Measurements from ENCODE around the gene ABAT.
"Not testable (repeated sequence)": the region's sequence is repeated elsewhere in the genome, so short reads cannot be mapped to it uniquely, and the experiment has no call there.

The ABAT gene

GRCh38 chr16:8729779-8730334, 55.4 kb downstream of the ABAT start:
- Mint-ChIP-seq H3K4me3 (peak overlapping the region; percentile 5), H3K27me3 (no peaks in the 10 kb centered on the region), H3K27ac (ENCODE audit: low read depth) (peak overlapping the region; percentile 7), H3K9me3 (no peaks in the 10 kb centered on the region), H3K36me3 (ENCODE audit: insufficient read depth) (peaks cover 2% of the 10 kb centered on the region), H3K4me1 (peaks cover 13% of the 10 kb centered on the region)
- ATAC-seq (replicated peaks; ENCODE audit: extremely low read depth, poor library complexity, severe bottlenecking): peak; percentile 43
- no peak for DNase-seq (ENCODE audit: low spot score in 2 of 2)

- Mint-ChIP-seq H3K4me3 (peak overlapping the region; percentile 5), H3K27me3 (no peaks in the 10 kb centered on the region), H3K27ac (ENCODE audit: low read depth) (peak overlapping the region; percentile 7), H3K9me3 (no peaks in the 10 kb centered on the region), H3K36me3 (ENCODE audit: insufficient read depth) (peaks cover 2% of the 10 kb centered on the region), H3K4me1 (peaks cover 13% of the 10 kb centered on the region)
- ATAC-seq (replicated peaks; ENCODE audit: extremely low read depth, poor library complexity, severe bottlenecking): no peak
- no peak for DNase-seq (ENCODE audit: low spot score in 2 of 2)
Observed at GRCh38 chr16:8730335-8730915, 56.0 kb downstream of the ABAT start.

GRCh38 chr16:8733849-8734540, 59.6 kb downstream of the ABAT start:
- Mint-ChIP-seq H3K27ac (ENCODE audit: low read depth) (no peak overlapping the region), H3K4me3 (no peak overlapping the region)
- no peak for DNase-seq (ENCODE audit: low spot score in 2 of 2)

GRCh38 chr16:8735574-8735973, 61.2 kb downstream of the ABAT start:
- H3K27ac Mint-ChIP-seq (ENCODE audit: low read depth): no peak overlapping the region
- H3K27me3 Mint-ChIP-seq: no peaks in the 10 kb centered on the region
- no peaks in the 10 kb centered on the region for H3K9me3 Mint-ChIP-seq
- ATAC-seq (replicated peaks; ENCODE audit: extremely low read depth, poor library complexity, severe bottlenecking): no peak
- peaks cover 2% of the 10 kb centered on the region for H3K4me1 Mint-ChIP-seq
- peaks cover 1% of the 10 kb centered on the region for H3K36me3 Mint-ChIP-seq (ENCODE audit: insufficient read depth)
- H3K4me3 Mint-ChIP-seq: no peak overlapping the region
- DNase-seq (ENCODE audit: low spot score in 2 of 2): no peak

More at GRCh38 chr16:8733849-8734540, 59.6 kb downstream of the ABAT start:
- peaks cover 1% of the 10 kb centered on the region for H3K36me3 Mint-ChIP-seq (ENCODE audit: insufficient read depth)
- no peaks in the 10 kb centered on the region for H3K27me3 Mint-ChIP-seq
- no peak for ATAC-seq (replicated peaks; ENCODE audit: extremely low read depth, poor library complexity, severe bottlenecking)
- peaks cover 13% of the 10 kb centered on the region for H3K4me1 Mint-ChIP-seq
- H3K9me3 Mint-ChIP-seq: no peaks in the 10 kb centered on the region

- H3K4me3 Mint-ChIP-seq: no peak overlapping the region
- H3K36me3 Mint-ChIP-seq (ENCODE audit: insufficient read depth): peaks cover 1% of the 10 kb centered on the region
- H3K27me3 Mint-ChIP-seq: no peaks in the 10 kb centered on the region
- H3K9me3 Mint-ChIP-seq: no peaks in the 10 kb centered on the region
- DNase-seq (ENCODE audit: low spot score in 2 of 2) (no peak), ATAC-seq (replicated peaks; ENCODE audit: extremely low read depth, poor library complexity, severe bottlenecking) (no peak)
- H3K27ac Mint-ChIP-seq (ENCODE audit: low read depth): no peak overlapping the region
- no peaks in the 10 kb centered on the region for H3K4me1 Mint-ChIP-seq
Observed at GRCh38 chr16:8736123-8736668, 61.8 kb downstream of the ABAT start.

- H3K27me3 Mint-ChIP-seq: no peaks in the 10 kb centered on the region
- no peaks in the 10 kb centered on the region for H3K4me1 Mint-ChIP-seq
- peaks cover 1% of the 10 kb centered on the region for H3K36me3 Mint-ChIP-seq (ENCODE audit: insufficient read depth)
- ATAC-seq (replicated peaks; ENCODE audit: extremely low read depth, poor library complexity, severe bottlenecking) (no peak), DNase-seq (ENCODE audit: low spot score in 2 of 2) (no peak)
- H3K27ac Mint-ChIP-seq (ENCODE audit: low read depth): no peak overlapping the region
- no peak overlapping the region for H3K4me3 Mint-ChIP-seq
- no peaks in the 10 kb centered on the region for H3K9me3 Mint-ChIP-seq
Observed at GRCh38 chr16:8739151-8739550, 64.7 kb downstream of the ABAT start.

GRCh38 chr16:8739989-8740704, 65.7 kb downstream of the ABAT start:
- DNase-seq (ENCODE audit: low spot score in 2 of 2) (no peak), ATAC-seq (replicated peaks; ENCODE audit: extremely low read depth, poor library complexity, severe bottlenecking) (no peak)
- H3K4me3 Mint-ChIP-seq: no peak overlapping the region
- no peaks in the 10 kb centered on the region for H3K9me3 Mint-ChIP-seq
- no peaks in the 10 kb centered on the region for H3K27me3 Mint-ChIP-seq
- H3K27ac Mint-ChIP-seq (ENCODE audit: low read depth): no peak overlapping the region
- peaks cover 1% of the 10 kb centered on the region for H3K36me3 Mint-ChIP-seq (ENCODE audit: insufficient read depth)
- H3K4me1 Mint-ChIP-seq: no peaks in the 10 kb centered on the region

GRCh38 chr16:8740775-8741355, 66.4 kb downstream of the ABAT start:
- Mint-ChIP-seq H3K27me3 (no peaks in the 10 kb centered on the region), H3K4me3 (no peak overlapping the region), H3K27ac (ENCODE audit: low read depth) (no peak overlapping the region), H3K9me3 (no peaks in the 10 kb centered on the region), H3K4me1 (no peaks in the 10 kb centered on the region), H3K36me3 (ENCODE audit: insufficient read depth) (peaks cover 1% of the 10 kb centered on the region)
- ATAC-seq (replicated peaks; ENCODE audit: extremely low read depth, poor library complexity, severe bottlenecking) (no peak), DNase-seq (ENCODE audit: low spot score in 2 of 2) (no peak)

GRCh38 chr16:8741636-8742035, 67.2 kb downstream of the ABAT start:
- H3K27me3 Mint-ChIP-seq: no peaks in the 10 kb centered on the region
- H3K9me3 Mint-ChIP-seq: no peaks in the 10 kb centered on the region
- DNase-seq (ENCODE audit: low spot score in 2 of 2) (no peak), ATAC-seq (replicated peaks; ENCODE audit: extremely low read depth, poor library complexity, severe bottlenecking) (no peak)
- H3K36me3 Mint-ChIP-seq (ENCODE audit: insufficient read depth): peaks cover 3% of the 10 kb centered on the region
- H3K4me1 Mint-ChIP-seq: no peaks in the 10 kb centered on the region
- no peak overlapping the region for H3K27ac Mint-ChIP-seq (ENCODE audit: low read depth)
- H3K4me3 Mint-ChIP-seq: no peak overlapping the region

- H3K9me3 Mint-ChIP-seq: no peaks in the 10 kb centered on the region
- no peak for DNase-seq (ENCODE audit: low spot score in 2 of 2)
- peaks cover 2% of the 10 kb centered on the region for H3K36me3 Mint-ChIP-seq (ENCODE audit: insufficient read depth)
- no peak for ATAC-seq (replicated peaks; ENCODE audit: extremely low read depth, poor library complexity, severe bottlenecking)
- H3K4me3 Mint-ChIP-seq: no peak overlapping the region
- no peak overlapping the region for H3K27ac Mint-ChIP-seq (ENCODE audit: low read depth)
- H3K4me1 Mint-ChIP-seq: no peaks in the 10 kb centered on the region
- H3K27me3 Mint-ChIP-seq: no peaks in the 10 kb centered on the region
Observed at GRCh38 chr16:8742068-8742467, 67.7 kb downstream of the ABAT start.

GRCh38 chr16:8748944-8749343, 74.5 kb downstream of the ABAT start:
- H3K9me3 Mint-ChIP-seq; H3K27me3 Mint-ChIP-seq; H3K36me3 Mint-ChIP-seq (ENCODE audit: insufficient read depth); H3K4me3 Mint-ChIP-seq; DNase-seq (ENCODE audit: low spot score in 2 of 2); H3K27ac Mint-ChIP-seq (ENCODE audit: low read depth); H3K4me1 Mint-ChIP-seq; ATAC-seq (replicated peaks; ENCODE audit: extremely low read depth, poor library complexity, severe bottlenecking): not testable (repeated sequence)

GRCh38 chr16:8751481-8752311, 77.3 kb downstream of the ABAT start:
- ATAC-seq (replicated peaks; ENCODE audit: extremely low read depth, poor library complexity, severe bottlenecking) (no peak), DNase-seq (ENCODE audit: low spot score in 2 of 2) (no peak)
- Mint-ChIP-seq H3K27me3 (no peaks in the 10 kb centered on the region), H3K4me3 (no peak overlapping the region), H3K9me3 (no peaks in the 10 kb centered on the region), H3K4me1 (no peaks in the 10 kb centered on the region), H3K36me3 (ENCODE audit: insufficient read depth) (peaks cover 8% of the 10 kb centered on the region), H3K27ac (ENCODE audit: low read depth) (no peak overlapping the region)
